GM11168 (cell line): Measurements from ENCODE around the gene LIX1.
"Not testable (repeated sequence)": the region's sequence is repeated elsewhere in the genome, so short reads cannot be mapped to it uniquely, and the experiment has no call there.

Experiments
- in situ Hi-C: fragments of 300-500 bp; cut with MboI; formaldehyde crosslinking; loops from one replicate; pipeline ENCODE4 v1.12.0; 2022; ENCODE audit warnings: low sequenced_read_pairs; ENCODE audit not compliant: unreplicated experiment

The LIX1 gene

DNA sequence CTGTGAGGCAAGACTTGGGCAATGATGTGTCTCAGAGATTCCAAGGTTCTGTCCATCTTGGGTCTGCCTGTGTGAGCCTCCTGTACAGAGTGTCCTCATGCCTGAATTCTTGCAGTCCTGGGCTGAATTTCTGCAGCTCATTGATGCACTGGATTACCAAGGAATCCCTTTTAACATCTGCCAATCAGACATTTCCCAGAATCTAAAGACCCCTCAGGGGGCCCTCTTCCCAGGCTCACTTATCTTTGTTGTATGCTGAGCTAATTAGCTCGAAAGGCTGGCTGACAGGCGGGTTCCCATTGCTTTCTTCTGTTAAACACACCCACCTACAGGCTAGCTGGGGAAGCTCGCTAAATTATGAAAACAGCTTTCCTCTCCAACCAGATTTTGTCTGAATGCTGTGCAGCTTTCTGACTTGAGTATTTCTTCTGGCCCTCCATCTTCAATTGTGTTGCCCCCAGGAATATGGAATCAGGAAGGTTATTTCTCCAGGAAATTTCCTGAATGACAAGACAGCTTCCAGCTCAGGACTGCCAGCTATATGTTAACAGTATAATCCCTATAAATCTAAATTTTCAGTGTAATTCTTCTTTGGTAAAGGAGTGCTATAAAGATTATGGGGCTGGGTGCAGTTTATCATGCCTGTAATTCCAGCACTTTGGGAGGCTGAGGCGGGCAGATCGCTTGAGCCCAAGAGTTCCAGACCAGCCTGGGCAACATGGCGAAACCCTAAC lies at the start of gene LIX1:
Gene LIX1, minus strand, starts transcription at position 91 of the 734 bp plus-strand sequence. Its CDS starts 35 bp downstream, at position 56.
- in situ Hi-C loops = no loop called here

GRCh38 chr5:97191893-97192292 lies 49.5 kb upstream of the LIX1 start:
- in situ Hi-C loops = no loop called here

DNA sequence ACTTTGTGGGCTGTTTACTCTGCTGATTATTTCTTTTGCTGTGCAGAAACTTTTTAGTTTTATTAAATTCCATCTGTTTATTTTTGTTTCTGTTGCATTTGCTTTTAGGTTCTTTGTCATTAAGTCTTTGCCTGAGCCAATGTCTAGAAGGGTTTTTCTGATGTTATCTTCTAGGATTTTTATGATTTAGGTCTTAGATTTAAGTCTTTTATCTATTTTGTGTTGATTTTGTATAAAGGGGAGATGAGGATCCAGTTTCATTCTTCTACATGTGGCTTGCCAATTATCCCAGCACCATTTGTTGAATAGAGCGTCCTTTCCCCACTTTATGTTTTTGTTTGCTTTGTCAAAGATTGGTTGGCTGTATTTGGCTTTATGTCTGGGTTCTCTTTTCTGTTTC lies 47.1 kb upstream of the LIX1 start:
- in situ Hi-C loops = not testable (repeated sequence)

DNA sequence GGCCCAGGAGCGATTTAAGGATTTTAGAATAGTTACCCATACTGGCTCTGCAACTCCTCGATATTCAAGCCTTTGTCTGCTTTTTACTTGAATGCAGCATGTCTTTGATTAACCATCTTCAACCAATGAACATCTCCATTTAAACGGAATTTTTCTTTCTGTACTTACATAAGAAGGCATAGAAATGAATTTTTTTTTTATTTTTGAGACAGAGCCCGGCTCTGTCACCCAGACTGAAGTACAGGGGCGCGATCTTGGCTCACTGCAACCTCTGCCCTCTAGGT lies 41.5 kb upstream of the LIX1 start:
- in situ Hi-C loops = no loop called here

DNA sequence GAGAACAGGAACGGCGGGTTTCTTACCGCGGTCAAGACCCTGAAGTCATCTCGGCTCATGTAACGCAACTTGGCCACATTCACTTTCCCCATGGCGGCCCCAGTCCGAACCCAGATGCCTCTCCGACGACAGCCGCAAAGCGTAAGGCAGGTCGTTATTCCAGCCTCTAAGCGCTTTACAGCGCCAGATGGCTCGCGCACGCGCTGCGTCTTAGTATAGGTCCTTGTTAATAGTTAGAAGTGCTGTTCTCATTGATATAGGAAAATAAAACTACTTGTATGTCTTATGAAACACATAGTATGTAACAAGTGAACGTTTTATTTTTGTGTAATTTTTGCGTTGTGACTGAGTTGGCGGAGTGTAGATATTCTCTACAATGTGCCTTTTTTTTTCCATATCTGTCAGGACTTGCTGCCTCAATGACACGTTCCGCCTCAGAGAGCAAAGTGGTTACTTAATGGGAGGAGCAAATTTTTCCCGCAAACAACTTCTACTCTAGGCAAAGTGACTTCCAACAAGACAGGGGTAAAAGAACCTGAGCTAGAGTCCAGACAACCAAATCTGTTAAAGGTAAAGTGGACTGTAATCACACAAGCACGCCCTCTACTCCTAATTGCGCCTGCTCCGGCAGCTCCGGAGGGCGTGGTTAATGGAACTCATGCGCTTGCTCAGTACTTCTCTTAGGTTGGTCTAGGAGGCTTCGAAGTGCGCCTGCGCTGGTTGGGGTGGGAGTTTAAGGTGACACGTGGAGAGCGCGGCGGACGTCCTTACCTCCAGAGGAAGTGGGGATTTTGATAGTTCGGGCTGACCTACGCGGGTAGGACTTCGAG lies 40.9 kb upstream of the LIX1 start, which contains the start of gene RIOK2:
Gene RIOK2, minus strand, starts transcription at position 148 of the 830 bp plus-strand sequence. Its CDS starts 56 bp downstream, at position 92.
- in situ Hi-C loops = no loop called here

DNA sequence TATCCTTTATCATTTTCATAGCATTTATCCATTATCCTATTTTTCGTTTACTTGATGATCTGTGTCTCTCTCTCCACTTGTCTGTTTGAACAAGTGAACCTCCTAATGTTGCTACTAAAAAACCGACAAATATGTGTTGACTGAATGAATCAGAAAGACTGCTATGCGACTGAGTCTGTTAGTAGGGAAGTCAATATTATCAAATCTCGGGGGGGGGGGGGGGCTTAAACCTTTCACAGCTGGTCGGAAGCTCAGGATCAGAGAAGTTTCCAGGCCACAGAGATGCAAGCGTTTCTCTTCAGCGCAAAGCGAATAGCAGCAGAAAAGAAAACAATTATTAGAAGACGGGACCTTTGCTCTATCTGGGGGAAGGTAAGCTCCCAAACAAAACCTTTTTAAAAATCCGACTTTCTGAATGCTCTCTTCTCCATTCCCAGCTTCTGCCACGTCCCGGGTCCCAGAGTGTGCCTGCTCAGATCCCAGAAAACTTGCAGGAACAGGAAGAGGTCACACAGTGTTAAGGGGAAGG lies 40.2 kb upstream of the LIX1 start:
- in situ Hi-C loops = no loop called here

DNA sequence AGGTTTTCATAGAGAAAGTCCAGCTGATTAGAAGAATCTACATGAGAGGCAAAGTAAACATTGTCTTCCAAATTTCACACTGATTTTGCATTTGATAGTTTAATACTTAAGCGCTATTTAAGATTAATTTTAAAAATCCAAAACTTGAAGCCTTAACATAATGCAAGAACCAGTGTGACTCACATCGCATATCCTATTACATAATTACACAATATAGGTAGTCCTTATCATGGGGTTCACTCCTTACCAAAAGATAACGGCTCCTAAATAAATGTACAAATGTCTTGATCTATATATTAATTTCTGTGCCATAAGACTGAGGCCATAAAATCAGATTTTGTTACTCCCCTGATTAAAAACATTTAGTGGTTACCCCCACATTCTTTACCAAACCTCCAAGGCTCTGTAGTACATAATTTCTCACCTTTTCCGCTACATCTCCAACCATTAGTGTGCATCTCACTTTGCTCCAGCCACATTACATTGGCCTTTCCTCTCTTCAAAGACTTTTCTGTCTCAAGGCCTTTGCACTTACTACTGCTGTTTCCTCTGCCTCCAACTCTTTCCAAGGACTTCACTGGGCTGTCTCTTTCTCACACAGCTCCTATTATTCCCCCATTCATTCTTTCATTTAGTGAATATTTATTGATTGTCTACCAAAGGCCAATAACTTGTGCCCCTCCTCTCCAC lies 39.6 kb upstream of the LIX1 start:
- in situ Hi-C loops = no loop called here

DNA sequence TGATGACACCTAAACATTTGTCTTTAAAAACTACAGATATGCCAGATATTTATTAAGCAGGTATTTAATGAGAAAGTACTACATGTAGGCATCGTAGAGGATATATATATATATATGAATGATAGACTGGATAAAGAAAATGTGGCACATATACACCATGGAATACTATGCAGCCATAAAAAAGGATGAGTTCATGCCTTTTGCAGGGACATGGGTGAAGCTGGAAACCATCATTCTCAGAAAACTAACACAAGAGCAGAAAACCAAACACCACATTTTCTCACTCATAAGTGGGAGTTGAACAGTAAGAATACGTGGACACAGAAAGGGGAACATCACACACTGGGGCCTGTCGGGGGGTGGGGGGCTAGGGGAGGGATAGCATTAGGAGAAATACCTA lies 37.0 kb upstream of the LIX1 start:
- in situ Hi-C loops = not testable (repeated sequence)

DNA sequence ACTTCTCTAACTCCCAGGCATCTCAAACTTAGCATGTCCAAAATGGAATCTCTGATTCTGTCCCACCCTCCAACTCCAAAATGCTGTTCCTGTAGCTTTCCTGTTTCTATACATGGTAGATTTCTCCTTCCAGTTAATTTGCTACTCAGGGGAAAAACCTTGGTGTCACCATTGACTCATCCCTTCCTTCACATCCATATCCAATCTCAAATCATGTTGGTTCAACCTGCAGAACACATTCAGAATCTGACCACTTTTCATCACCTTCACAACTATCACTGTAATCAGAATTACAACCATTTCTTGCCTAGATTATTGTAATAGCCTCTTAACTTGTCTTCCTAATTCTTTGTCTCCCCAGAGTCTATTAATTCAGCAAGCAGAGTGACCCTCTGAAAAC lies 29.8 kb upstream of the LIX1 start:
- in situ Hi-C loops = loop anchor here (25.0 kb wide), 1 partner anchor 285 kb away; the partner anchor contains the start of gene ERAP2

- in situ Hi-C loops = loop anchor here (25.0 kb wide), 1 partner anchor 284 kb away; the partner anchor contains the start of gene ERAP2
Measured at GRCh38 chr5:97171703-97172102, 29.3 kb upstream of the LIX1 start.

DNA sequence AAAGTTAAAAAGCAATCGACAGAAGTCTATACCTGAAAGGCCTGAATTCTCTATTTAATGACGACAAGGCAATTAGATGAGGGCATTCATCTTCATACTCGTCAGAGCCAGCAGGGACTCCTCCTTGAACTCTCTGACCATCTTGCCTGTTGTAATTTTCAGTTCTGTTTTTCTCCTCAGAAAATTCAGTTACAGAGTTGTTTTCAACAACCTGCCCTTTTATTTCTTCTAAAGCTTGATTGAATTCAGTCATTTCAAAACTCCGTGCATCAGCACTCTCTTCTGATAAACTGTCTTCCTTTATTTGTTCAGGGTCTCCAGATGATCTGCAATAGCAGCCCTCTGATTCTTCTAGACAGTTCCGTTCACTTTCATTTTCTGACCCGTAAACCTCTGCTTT lies 25.0 kb upstream of the LIX1 start:
- in situ Hi-C loops = loop anchor here (25.0 kb wide), 1 partner anchor 280 kb away; the partner anchor contains the start of gene ERAP2

GRCh38 chr5:97165726-97166125 lies 23.3 kb upstream of the LIX1 start:
- in situ Hi-C loops = loop anchor here (25.0 kb wide), 1 partner anchor 278 kb away; the partner anchor contains the start of gene ERAP2

- in situ Hi-C loops = loop anchor here (25.0 kb wide), 1 partner anchor 278 kb away; the partner anchor contains the start of gene ERAP2
Measured at GRCh38 chr5:97164846-97165245, 22.4 kb upstream of the LIX1 start.

DNA sequence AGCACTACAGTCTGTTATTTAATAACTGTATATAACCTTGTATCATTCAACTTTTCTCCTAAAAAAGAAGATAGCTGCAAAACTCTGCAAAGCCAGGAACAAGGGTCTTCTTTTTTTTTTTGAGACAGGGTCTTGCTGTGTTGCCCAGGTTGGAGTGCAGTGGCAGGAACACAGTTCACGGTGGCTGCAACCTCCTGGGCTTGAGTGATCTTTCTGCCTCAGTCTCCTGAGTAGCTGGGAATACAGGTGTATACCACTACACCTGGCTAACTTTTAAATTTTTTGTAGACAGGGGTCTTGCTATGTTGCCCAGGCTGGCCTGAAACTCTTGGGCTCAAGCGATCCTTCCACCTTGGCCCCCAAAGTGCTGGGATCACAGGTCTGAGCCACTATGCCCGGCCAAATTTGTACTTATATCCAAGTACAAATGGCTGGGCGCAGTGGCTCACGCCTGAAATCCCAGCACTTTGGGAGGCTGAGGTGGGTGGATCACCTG lies 21.4 kb upstream of the LIX1 start:
- in situ Hi-C loops = loop anchor here (25.0 kb wide), 1 partner anchor 277 kb away; the partner anchor contains the start of gene ERAP2

- in situ Hi-C loops = loop anchor here (25.0 kb wide), 1 partner anchor 276 kb away; the partner anchor contains the start of gene ERAP2
Measured at GRCh38 chr5:97163360-97163764, 21.0 kb upstream of the LIX1 start.

DNA sequence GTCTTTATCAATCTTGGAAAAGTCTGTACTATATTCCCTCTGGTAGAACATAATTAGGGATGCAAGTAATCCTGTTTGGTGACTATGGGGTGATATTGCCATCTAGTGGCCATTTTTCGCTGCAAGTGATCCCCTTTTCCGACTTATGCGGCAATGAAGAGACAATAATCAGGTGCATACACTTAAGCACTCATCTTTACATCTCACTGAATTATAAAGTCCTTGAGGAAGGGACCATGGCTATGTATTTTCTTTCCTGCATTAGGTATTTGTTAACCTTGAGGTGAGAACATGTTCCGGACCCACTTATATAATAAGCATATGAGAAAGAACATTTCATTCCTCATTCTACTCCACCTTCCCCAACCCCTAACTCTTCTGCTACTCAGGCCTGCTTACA lies 19.6 kb upstream of the LIX1 start:
- in situ Hi-C loops = loop anchor here (25.0 kb wide), 1 partner anchor 275 kb away; the partner anchor contains the start of gene ERAP2

DNA sequence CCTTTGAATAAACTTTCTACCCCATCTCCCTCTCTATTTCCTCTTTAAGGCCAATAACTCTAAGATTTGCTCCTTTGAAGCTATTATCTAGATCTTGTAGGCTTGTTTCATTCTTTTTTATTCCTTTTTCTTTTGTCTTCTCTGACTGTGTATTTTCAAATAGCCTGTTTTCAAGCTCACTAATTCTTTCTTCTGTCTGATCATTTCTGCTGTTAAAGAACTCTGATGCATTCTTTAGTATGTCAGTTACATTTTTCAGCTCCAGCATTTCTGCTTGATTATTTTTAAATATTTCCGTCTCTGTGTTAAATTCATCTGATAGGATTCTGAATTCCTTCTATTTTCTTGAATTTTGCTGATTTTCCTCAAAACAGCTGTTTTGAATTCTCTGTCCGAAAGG lies 15.3 kb upstream of the LIX1 start:
- in situ Hi-C loops = loop anchor here (25.0 kb wide), 1 partner anchor 270 kb away; the partner anchor contains the start of gene ERAP2

DNA sequence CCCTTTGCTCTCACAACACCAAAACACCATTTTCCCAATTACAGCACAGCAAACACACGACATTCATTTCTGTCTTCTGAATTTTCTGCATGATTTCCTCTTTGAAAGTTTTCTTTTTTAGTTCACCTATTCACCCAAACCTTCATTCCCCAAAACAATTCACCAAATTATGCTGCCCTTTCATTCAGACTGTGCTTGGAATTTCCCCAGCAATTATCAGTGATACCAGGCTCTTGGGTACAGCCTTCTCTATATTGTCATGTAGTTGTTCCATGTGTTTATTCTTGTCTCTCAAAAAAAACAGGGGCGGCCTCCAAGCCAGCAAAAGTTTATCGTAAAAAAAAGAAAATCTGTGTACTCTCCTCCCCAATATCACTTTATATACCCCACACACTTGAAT lies 9.0 kb upstream of the LIX1 start:
- in situ Hi-C loops = loop anchor here (25.0 kb wide), 1 partner anchor 264 kb away; the partner anchor contains the start of gene ERAP2

GRCh38 chr5:97150401-97150800 lies 8.0 kb upstream of the LIX1 start:
- in situ Hi-C loops = loop anchor here (25.0 kb wide), 1 partner anchor 263 kb away; the partner anchor contains the start of gene ERAP2

GRCh38 chr5:97149709-97150108 lies 7.3 kb upstream of the LIX1 start:
- in situ Hi-C loops = loop anchor here (25.0 kb wide), 1 partner anchor 262 kb away; the partner anchor contains the start of gene ERAP2
